Mesodermal cell (in vitro differentiated cells): Measurements from ENCODE around the gene MMAB.

Source experiments
- H3K27ac ChIP-seq: 2 replicates; pipeline ENCODE4 v1.7.0; 2013; ENCODE audit warnings: mild to moderate bottlenecking, low read depth, low read length, moderate library complexity; ENCODE audit not compliant: severe bottlenecking
- H3K36me3 ChIP-seq: 2 replicates; pipeline ENCODE4 v1.7.1; 2013; ENCODE audit warnings: mild to moderate bottlenecking, low read length, moderate library complexity; ENCODE audit not compliant: control insufficient read depth, insufficient read depth
- H3K4me1 ChIP-seq: one replicate; pipeline ENCODE4 v1.7.1; 2013; ENCODE audit warnings: mild to moderate bottlenecking, low read length; ENCODE audit not compliant: insufficient read depth, control insufficient read depth, poor library complexity, severe bottlenecking
- H3K4me3 ChIP-seq: 2 replicates; pipeline ENCODE4 v1.7.0; 2013; ENCODE audit warnings: low read length, control low read depth, mild to moderate bottlenecking; ENCODE audit not compliant: insufficient read depth, poor library complexity, severe bottlenecking; ENCODE audit errors: extremely low read depth
- H3K9me3 ChIP-seq: 2 replicates; pipeline ENCODE4 v1.7.1; 2013; ENCODE audit warnings: mild to moderate bottlenecking, low read length, moderate library complexity; ENCODE audit not compliant: control insufficient read depth
- WGBS, 2 experiments: methylation state at CpG; one replicate each; pipeline ENCODE4 v1.1.5; 2013; ENCODE audit warnings: missing lambda C conversion rate in 2 of 2; ENCODE audit not compliant: insufficient coverage in 2 of 2; 5-methylcytosine and 5-hydroxymethylcytosine counted together

The MMAB gene

GRCh38 chr12:109550281-109550680 lies 23.0 kb downstream of the MMAB start:
- Histone ChIP-seq H3K27ac (no peak overlapping the region), H3K9me3 (no peaks in the 10 kb centered on the region), H3K36me3 (no peaks in the 10 kb centered on the region), H3K4me3 (no peak overlapping the region), H3K4me1 (peaks cover 11% of the 10 kb centered on the region)
- 85 to 91% methylated on average over 11 of the region's 12 CpGs for WGBS, 2 experiments

- no peak overlapping the region for H3K27ac ChIP-seq
- H3K9me3 ChIP-seq, result no peaks in the 10 kb centered on the region
- H3K36me3 ChIP-seq, result no peaks in the 10 kb centered on the region
- H3K4me3 ChIP-seq, result no peak overlapping the region
- H3K4me1 ChIP-seq, result peaks cover 16% of the 10 kb centered on the region
- WGBS, 2 experiments, result 82 to 88% methylated on average over 9 to 13 of the region's 15 CpGs
Observed at GRCh38 chr12:109549613-109550270, 23.6 kb downstream of the MMAB start.

GRCh38 chr12:109548258-109548657 lies 25.0 kb downstream of the MMAB start:
- no peaks in the 10 kb centered on the region for H3K9me3 ChIP-seq
- no peak overlapping the region for H3K4me3 ChIP-seq
- 72 to 81% methylated on average over 4 of the region's 4 CpGs for WGBS, 2 experiments
- H3K27ac ChIP-seq, result no peak overlapping the region
- no peaks in the 10 kb centered on the region for H3K36me3 ChIP-seq
- peaks cover 16% of the 10 kb centered on the region for H3K4me1 ChIP-seq

- Histone ChIP-seq H3K4me1 (peaks cover 16% of the 10 kb centered on the region), H3K9me3 (peaks cover 5% of the 10 kb centered on the region), H3K27ac (no peak overlapping the region), H3K36me3 (no peaks in the 10 kb centered on the region), H3K4me3 (no peak overlapping the region)
- WGBS, 2 experiments, result 95 to 99% methylated on average over 18 of the region's 18 CpGs
Observed at GRCh38 chr12:109547286-109547685, 26.0 kb downstream of the MMAB start.

GRCh38 chr12:109545826-109546225 lies 27.5 kb downstream of the MMAB start:
- peaks cover 10% of the 10 kb centered on the region for H3K9me3 ChIP-seq
- no peak overlapping the region for H3K27ac ChIP-seq
- H3K4me3 ChIP-seq, result no peak overlapping the region
- peaks cover 26% of the 10 kb centered on the region for H3K4me1 ChIP-seq
- WGBS, 2 experiments, result 73 to 100% methylated on average over 2 to 4 of the region's 5 CpGs
- H3K36me3 ChIP-seq, result no peaks in the 10 kb centered on the region

GRCh38 chr12:109544955-109545531 lies 28.3 kb downstream of the MMAB start:
- WGBS, 2 experiments, result 80 to 88% methylated on average over 1 to 7 of the region's 7 CpGs
- Histone ChIP-seq H3K9me3 (peaks cover 10% of the 10 kb centered on the region), H3K4me3 (no peak overlapping the region), H3K4me1 (peaks cover 27% of the 10 kb centered on the region), H3K27ac (no peak overlapping the region), H3K36me3 (no peaks in the 10 kb centered on the region)

- whole genome bisulfite sequencing, 2 experiments, result 94 to 99% methylated on average over 5 to 6 of the region's 6 CpGs
- H3K27ac ChIP-seq, result no peak overlapping the region
Observed at GRCh38 chr12:109542876-109543275, 30.4 kb downstream of the MMAB start.

GRCh38 chr12:109542014-109542413 lies 31.3 kb downstream of the MMAB start:
- Histone ChIP-seq H3K36me3 (no peaks in the 10 kb centered on the region), H3K27ac (no peak overlapping the region), H3K9me3 (peaks cover 10% of the 10 kb centered on the region), H3K4me3 (no peak overlapping the region), H3K4me1 (peaks cover 39% of the 10 kb centered on the region)
- WGBS, 2 experiments, result 79% methylated on average over 2 of the region's 2 CpGs; no CpG with 5 or more reads in 1 of the 2 experiments

More at GRCh38 chr12:109542876-109543275, 30.4 kb downstream of the MMAB start:
- no peak overlapping the region for H3K4me3 ChIP-seq
- H3K4me1 ChIP-seq, result peaks cover 39% of the 10 kb centered on the region
- no peaks in the 10 kb centered on the region for H3K36me3 ChIP-seq
- peaks cover 10% of the 10 kb centered on the region for H3K9me3 ChIP-seq

- no peaks in the 10 kb centered on the region for H3K36me3 ChIP-seq
- no peak overlapping the region for H3K4me3 ChIP-seq
- peaks cover 39% of the 10 kb centered on the region for H3K4me1 ChIP-seq
- peaks cover 10% of the 10 kb centered on the region for H3K9me3 ChIP-seq
- WGBS, 2 experiments, result 85 to 94% methylated on average over 3 to 4 of the region's 4 CpGs
- no peak overlapping the region for H3K27ac ChIP-seq
Observed at GRCh38 chr12:109541413-109541726, 31.9 kb downstream of the MMAB start.

GRCh38 chr12:109540526-109541412 lies 32.5 kb downstream of the MMAB start:
- Histone ChIP-seq H3K4me3 (no peak overlapping the region), H3K9me3 (peaks cover 10% of the 10 kb centered on the region), H3K4me1 (peaks cover 38% of the 10 kb centered on the region), H3K36me3 (no peaks in the 10 kb centered on the region), H3K27ac (no peak overlapping the region)
- 95 to 96% methylated on average over 16 of the region's 16 CpGs for WGBS, 2 experiments
